NCI-H1048 (cell line): ENCODE data around the gene ECM1.

Experiments used
- DNase-seq: peaks from one replicate; lab custom pipeline; 2025; lab: John Stamatoyannopoulos, UW

The ECM1 gene

DNA sequence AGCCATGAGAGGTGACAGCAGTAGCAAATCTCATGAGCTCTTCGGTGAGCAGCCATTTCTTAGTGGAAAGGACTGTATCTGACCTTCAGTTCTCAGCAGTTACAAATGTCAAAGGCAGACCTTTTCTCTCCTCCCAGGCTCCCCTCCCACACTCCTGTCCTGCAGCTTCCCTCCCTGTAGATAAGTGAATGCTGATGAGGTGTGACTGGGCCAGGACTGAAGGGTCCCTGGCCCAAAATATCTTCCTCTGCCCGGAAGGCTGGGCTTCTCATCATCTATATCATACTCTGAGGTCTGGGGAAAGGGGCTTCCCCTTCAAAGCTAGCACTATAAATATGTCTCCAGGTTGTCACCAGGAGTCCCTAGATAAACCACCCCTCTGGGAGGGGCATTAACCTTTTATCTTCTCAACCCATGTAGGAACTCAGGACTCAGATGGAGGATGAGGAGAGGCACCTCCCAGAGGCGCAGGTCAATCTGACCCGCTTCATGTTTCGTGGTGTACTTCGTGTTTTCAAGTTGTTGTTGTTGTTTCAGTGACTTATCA, 37.6 kb downstream of the ECM1 start:
- DNase-seq: no peak

GRCh38 chr1:150546294-150546937, 38.5 kb downstream of the ECM1 start:
- DNase-seq: no peak

- no peak for DNase-seq
Observed at GRCh38 chr1:150548324-150548631, 40.4 kb downstream of the ECM1 start.

DNA sequence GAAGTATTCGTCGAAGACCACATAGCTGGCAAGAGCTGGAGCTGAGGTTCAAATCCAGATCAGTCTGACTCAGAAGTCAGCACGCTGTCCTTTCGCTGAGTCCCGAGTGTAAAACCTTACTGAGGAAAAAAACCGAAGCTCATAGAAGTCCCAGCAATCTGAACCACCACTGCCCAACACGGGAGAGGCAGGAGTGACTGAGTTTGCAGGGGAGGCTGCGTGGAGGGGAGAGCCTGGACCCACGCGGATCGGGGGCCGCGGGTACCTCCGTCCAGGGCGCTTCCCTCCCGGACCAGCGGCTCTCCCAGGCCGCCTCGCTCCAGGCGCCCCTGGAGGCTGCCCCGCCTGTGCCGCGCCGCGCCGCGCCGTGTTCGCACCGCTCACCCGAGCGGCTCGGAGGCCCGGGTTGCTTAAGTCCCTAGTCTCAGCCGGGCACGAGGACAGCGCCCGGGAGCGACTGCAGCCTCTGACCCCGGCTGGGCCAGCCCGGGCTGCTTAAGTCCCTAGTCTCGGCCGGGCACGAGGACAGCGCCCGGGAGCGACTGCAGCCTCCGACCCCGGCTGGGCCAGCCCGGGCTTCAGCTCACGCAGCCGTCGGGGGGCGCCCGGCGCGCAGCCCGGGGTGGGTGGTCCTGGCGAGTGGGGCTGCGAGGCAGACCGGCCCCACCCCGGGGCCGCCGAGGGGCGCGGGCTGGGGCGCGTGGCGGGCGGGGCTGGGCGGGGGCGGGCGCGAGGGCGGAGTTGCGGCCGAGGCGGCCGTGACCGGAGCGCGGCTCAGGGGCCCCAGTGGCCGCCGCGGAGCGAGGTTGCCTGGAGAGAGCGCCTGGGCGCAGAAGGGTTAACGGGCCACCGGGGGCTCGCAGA, 41.0 kb downstream of the ECM1 start, which contains the start of gene ADAMTSL4:
ADAMTSL4 (plus strand) TSS at position 777 of the 864 bp plus-strand sequence. CDS start 2,881 bp downstream, outside the sequence.
- no peak for DNase-seq

- DNase-seq: no peak
Observed at GRCh38 chr1:150549496-150550221, 41.8 kb downstream of the ECM1 start.

DNA sequence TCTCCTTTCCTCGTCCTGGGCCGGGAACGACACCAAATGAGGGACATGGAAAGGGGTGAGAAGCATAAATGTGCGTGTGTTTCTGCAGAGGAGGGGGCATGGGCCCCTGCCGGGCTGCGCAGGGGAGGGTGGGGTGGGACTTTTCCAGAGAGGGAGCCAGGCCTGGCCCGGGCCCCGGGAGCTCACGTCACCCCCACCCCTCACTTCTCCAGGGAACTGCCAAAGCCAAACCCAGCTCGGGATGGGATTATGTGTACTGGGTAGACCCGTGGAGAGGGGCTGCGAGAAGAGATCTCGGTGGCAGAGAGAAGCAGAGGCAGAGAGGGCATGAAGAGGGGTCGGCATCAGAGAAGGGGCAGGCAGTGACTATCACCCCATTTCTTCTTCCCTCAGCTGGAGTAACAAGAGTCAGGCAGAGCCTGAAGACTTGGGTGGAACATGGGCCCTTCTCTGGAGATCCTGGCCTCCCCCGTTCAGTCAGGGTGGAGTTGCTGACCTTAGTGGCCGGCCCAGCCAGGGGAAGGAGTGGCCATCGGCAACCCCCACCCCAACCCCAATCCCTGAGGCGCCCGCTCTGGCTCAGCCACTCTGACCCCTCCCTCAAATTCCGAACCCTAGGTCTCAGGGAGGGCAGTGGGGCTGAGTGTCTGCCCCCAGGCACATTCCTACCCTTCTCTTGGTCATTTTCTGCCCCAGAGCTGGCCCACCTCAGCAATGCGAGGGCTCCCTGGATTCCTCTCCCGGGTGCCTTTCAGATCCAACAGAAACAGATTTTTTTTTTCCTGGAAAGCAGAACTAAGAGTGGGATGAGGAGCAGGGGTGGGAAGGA, 42.5 kb downstream of the ECM1 start:
- DNase-seq: no peak

DNA sequence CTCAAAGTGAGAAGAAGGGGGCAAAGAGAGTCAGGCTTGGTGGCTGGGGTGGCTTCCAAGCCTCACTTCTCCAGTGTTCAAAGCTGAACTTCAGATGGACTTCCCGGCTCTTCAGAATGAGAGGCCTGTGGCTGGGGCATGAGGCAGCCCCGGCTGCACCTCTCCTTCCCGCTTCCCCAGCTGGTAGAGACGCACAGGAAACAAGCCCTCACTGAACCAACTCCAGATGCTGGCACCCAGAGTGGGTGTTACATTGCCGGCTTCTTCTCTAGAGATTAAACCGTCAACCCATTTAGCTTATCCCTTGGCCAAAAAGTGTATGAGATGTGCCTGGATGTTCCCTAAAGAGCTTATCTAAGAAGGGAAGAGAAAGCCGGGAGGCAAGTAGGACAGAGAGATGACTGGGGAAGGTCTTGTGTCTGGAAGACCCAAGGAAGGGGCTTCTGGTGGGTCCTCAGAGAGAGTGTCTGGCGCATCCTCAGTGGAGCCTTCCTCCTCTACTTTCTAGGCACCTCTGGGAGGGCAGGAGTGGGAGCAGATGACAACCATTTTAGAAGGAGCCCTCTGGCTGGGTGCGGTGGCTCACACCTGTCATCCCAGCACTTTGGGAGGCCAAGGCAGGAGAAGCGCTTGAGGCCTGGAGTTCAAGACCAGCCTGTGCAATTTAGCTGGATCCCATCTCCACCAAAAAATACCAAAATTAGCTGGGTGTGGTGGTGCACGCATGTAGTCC, 43.3 kb downstream of the ECM1 start:
- DNase-seq: no peak

DNA sequence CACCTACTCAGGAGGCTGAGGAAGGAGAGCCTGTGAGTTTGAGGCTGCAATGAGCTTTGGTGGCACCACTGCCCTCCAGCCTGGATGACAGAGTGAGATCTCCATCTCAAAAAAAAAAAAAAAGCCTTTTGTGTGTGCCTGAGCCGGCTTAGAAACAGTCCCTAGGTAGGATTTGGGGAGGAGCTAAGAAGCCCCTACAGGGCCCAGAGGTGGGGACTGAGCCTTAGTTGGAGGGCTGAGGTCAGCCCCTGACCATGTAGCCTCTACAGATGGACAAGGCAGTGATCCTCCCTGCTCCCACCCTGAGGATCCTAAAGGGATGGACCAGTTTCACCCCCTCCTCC, 43.8 kb downstream of the ECM1 start:
- no peak for DNase-seq

- no peak for DNase-seq
Observed at GRCh38 chr1:150552128-150552910, 44.4 kb downstream of the ECM1 start.

DNA sequence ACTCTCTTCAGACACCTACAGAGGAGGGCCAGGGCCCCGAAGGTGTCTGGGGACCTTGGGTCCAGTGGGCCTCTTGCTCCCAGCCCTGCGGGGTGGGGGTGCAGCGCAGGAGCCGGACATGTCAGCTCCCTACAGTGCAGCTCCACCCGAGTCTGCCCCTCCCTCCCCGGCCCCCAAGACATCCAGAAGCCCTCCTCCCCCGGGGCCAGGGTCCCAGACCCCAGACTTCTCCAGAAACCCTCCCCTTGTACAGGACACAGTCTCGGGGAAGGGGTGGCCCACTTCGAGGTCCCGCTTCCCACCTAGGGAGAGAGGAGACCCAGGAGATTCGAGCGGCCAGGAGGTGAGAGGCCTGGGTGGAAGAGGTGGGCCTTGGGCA, 45.0 kb downstream of the ECM1 start:
- no peak for DNase-seq

DNA sequence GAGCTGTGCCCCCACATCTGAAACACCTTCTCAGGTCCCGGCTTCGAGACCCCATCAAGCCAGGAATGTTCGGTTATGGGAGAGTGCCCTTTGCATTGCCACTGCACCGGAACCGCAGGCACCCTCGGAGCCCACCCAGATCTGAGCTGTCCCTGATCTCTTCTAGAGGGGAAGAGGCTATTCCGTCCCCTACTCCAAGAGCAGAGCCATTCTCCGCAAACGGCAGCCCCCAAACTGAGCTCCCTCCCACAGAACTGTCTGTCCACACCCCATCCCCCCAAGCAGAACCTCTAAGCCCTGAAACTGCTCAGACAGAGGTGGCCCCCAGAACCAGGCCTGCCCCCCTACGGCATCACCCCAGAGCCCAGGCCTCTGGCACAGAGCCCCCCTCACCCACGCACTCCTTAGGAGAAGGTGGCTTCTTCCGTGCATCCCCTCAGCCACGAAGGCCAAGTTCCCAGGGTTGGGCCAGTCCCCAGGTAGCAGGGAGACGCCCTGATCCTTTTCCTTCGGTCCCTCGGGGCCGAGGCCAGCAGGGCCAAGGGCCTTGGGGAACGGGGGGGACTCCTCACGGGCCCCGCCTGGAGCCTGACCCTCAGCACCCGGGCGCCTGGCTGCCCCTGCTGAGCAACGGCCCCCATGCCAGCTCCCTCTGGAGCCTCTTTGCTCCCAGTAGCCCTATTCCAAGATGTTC, 45.6 kb downstream of the ECM1 start:
- DNase-seq: no peak

GRCh38 chr1:150554086-150554452, 46.2 kb downstream of the ECM1 start:
- no peak for DNase-seq

DNA sequence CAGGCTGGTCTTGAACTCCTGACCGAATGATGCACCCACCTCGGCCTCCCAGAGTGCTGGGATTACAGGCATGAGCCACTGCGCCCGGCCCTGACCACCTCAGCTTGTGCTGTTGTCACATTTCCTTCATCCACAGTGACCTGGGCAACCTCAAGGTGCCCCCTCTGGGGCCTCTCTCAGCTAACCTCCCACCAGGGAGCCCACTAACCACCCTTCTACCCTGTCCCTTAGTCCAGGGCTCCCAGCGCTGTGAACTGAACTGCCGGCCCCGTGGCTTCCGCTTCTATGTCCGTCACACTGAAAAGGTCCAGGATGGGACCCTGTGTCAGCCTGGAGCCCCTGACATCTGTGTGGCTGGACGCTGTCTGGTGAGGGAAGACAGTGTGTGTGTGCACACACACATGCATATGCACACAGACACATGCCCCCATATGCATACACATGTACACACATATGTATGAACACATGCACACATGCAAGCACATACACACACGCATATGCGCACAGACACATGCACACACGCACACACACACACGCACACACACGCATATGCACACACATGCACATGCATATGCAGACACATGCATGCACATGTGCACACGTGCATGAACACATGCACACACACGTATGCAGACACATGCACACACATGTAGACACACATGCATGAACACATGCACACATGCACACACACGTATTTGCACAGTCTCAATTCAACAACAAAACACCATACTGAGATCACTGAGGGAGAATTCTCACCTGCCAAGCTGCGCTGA, 47.5 kb downstream of the ECM1 start:
- no peak for DNase-seq

DNA sequence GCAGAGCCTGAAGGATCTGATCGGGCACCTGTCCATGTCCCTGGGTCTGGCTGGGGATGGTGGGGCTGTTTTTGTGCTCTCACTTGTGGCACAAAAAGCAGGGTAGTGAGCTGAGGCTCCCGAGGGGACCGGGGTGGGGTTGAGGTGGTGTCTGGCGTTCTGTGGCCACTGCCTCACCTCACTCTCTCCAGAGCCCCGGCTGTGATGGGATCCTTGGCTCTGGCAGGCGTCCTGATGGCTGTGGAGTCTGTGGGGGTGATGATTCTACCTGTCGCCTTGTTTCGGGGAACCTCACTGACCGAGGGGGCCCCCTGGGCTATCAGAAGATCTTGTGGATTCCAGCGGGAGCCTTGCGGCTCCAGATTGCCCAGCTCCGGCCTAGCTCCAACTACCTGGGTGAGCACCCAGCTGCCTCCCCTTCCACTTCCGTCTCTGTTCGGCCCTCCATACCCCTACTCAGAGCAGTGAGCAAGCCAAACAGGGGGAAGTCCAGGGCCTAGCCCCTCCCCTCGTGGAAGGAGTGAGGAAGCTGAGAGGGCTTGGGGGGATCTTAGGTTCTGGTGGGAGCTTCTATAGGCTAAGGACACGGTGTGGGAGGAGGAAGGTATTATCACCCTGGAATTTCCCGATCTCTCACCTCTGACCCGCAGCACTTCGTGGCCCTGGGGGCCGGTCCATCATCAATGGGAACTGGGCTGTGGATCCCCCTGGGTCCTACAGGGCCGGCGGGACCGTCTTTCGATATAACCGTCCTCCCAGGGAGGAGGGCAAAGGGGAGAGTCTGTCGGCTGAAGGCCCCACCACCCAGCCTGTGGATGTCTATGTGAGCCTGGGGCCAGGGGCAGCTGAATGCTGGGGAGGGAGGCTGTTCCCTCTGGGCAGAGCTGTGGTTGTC, 48.3 kb downstream of the ECM1 start:
- no peak for DNase-seq

- DNase-seq: no peak
Observed at GRCh38 chr1:150557065-150557600, 49.2 kb downstream of the ECM1 start.

DNA sequence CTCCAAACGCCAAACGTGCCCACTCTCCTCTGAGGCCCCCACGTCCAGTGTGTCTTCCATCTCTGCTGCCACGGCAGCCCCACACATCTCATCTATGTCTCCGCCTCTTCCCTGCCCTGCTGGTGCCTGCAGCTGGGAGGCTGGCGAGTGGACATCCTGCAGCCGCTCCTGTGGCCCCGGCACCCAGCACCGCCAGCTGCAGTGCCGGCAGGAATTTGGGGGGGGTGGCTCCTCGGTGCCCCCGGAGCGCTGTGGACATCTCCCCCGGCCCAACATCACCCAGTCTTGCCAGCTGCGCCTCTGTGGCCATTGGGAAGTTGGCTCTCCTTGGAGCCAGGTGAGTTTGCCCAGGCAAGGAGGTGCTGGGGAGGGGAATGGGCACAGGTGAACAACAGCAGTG, 49.9 kb downstream of the ECM1 start:
- DNase-seq: no peak

DNA sequence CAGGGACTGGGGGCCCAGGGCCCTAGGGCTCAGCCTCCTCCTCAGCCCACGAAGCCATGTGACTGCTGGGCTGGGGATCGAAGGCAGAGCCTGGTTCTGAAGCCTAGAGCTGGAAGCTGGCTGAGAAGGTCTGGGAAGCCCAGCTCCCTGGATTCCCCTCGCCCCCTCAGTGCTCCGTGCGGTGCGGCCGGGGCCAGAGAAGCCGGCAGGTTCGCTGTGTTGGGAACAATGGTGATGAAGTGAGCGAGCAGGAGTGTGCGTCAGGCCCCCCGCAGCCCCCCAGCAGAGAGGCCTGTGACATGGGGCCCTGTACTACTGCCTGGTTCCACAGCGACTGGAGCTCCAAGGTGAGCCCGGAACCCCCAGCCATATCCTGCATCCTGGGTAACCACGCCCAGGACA, 50.4 kb downstream of the ECM1 start:
- DNase-seq: no peak
